HG03280 (cell line): ENCODE data around the gene SLC10A6.
"Not testable (repeated sequence)": the region's sequence is repeated elsewhere in the genome, so short reads cannot be mapped to it uniquely, and the experiment has no call there.

Source experiments
- ATAC-seq: cut with Tn5 transposase; IDR thresholded peaks from one replicate; pipeline ENCODE4 v1.9.1; 2021; ENCODE audit warnings: mild to moderate bottlenecking, moderate library complexity; ENCODE audit not compliant: unreplicated experiment

Gene SLC10A6

GRCh38 chr4:86848732-86849619, at the start of gene SLC10A6:
Gene SLC10A6, minus strand, starts transcription at chr4:86849384. Its CDS starts 269 bp downstream, at chr4:86849115.
- ATAC-seq: no peak

GRCh38 chr4:86898562-86898961, 49.4 kb upstream of the SLC10A6 start:
- ATAC-seq: no peak

- no peak for ATAC-seq
These were observed 47.4 kb upstream of the SLC10A6 start for GRCh38 chr4:86896596-86896995.

GRCh38 chr4:86895692-86896488, 46.7 kb upstream of the SLC10A6 start:
- ATAC-seq: no peak

GRCh38 chr4:86894455-86894854, 45.3 kb upstream of the SLC10A6 start:
- no peak for ATAC-seq

GRCh38 chr4:86893136-86893535, 44.0 kb upstream of the SLC10A6 start:
- no peak for ATAC-seq

GRCh38 chr4:86892636-86892960, 43.4 kb upstream of the SLC10A6 start:
- no peak for ATAC-seq

GRCh38 chr4:86891762-86892635, 42.8 kb upstream of the SLC10A6 start, which contains the start of gene C4orf36:
Gene C4orf36, minus strand, starts transcription at chr4:86892422. Its CDS starts 902 bp downstream, at chr4:86891520.
- ATAC-seq: no peak

GRCh38 chr4:86890790-86891189, 41.6 kb upstream of the SLC10A6 start:
- no peak for ATAC-seq

GRCh38 chr4:86879641-86880040, 30.5 kb upstream of the SLC10A6 start:
- ATAC-seq: no peak

GRCh38 chr4:86878640-86879039, 29.5 kb upstream of the SLC10A6 start:
- no peak for ATAC-seq

- ATAC-seq: no peak
These were observed 27.9 kb upstream of the SLC10A6 start for GRCh38 chr4:86876894-86877685.

GRCh38 chr4:86875436-86875835, 26.3 kb upstream of the SLC10A6 start:
- not testable (repeated sequence) for ATAC-seq

GRCh38 chr4:86872135-86872534, 23.0 kb upstream of the SLC10A6 start:
- no peak for ATAC-seq

GRCh38 chr4:86870442-86871069, 21.4 kb upstream of the SLC10A6 start:
- no peak for ATAC-seq

- no peak for ATAC-seq
These were observed 8.3 kb upstream of the SLC10A6 start for GRCh38 chr4:86857341-86858052.

- no peak for ATAC-seq
These were observed 7.7 kb upstream of the SLC10A6 start for GRCh38 chr4:86856896-86857295.

- no peak for ATAC-seq
These were observed 6.4 kb upstream of the SLC10A6 start for GRCh38 chr4:86855572-86855971.

GRCh38 chr4:86853209-86853608, 4.0 kb upstream of the SLC10A6 start:
- ATAC-seq: no peak
